Measurements from ENCODE around the gene TBC1D14.

TBC1D14 gene

GRCh38 chr4:6999172-7000086 lies 89.8 kb downstream of the TBC1D14 start:
- Histone ChIP-seq H3K4me3 (ENCODE audit: low read depth, low read length) (no peak overlapping the region), H3K27ac (no peak overlapping the region), H3K27me3 (replicated peaks) (no peaks in the 10 kb centered on the region), H3K36me3 (replicated peaks) (peaks cover 46% of the 10 kb centered on the region)
- DNase-seq: no peak
- in situ Hi-C loops (cut with HindIII; ENCODE audit: low pct_ligation_motif_present, low sequenced_read_pairs): no loop called here
- no peak for TF ChIP-seq CTCF (IDR thresholded peaks at IDR 0.05; ENCODE audit: low read depth, low read length, missing control alignments)

GRCh38 chr4:7000421-7001176 lies 91.0 kb downstream of the TBC1D14 start:
- H3K27ac ChIP-seq: no peak overlapping the region

GRCh38 chr4:7001271-7001670 lies 91.6 kb downstream of the TBC1D14 start:
- Histone ChIP-seq H3K4me3 (ENCODE audit: low read depth, low read length) (no peak overlapping the region), H3K27ac (no peak overlapping the region), H3K27me3 (replicated peaks) (no peaks in the 10 kb centered on the region), H3K36me3 (replicated peaks) (peaks cover 54% of the 10 kb centered on the region)
- in situ Hi-C loops (cut with HindIII; ENCODE audit: low pct_ligation_motif_present, low sequenced_read_pairs): no loop called here
- no peak for TF ChIP-seq CTCF (IDR thresholded peaks at IDR 0.05; ENCODE audit: low read depth, low read length, missing control alignments)
- DNase-seq: no peak

More at GRCh38 chr4:7000421-7001176, 91.0 kb downstream of the TBC1D14 start:
- no peak for DNase-seq
- no peak for TF ChIP-seq CTCF (IDR thresholded peaks at IDR 0.05; ENCODE audit: low read depth, low read length, missing control alignments)
- in situ Hi-C loops (cut with HindIII; ENCODE audit: low pct_ligation_motif_present, low sequenced_read_pairs): no loop called here
- Histone ChIP-seq H3K27me3 (replicated peaks) (no peaks in the 10 kb centered on the region), H3K4me3 (ENCODE audit: low read depth, low read length) (no peak overlapping the region), H3K36me3 (replicated peaks) (peaks cover 50% of the 10 kb centered on the region)

GRCh38 chr4:7002336-7002735 lies 92.7 kb downstream of the TBC1D14 start:
- H3K27me3 ChIP-seq (replicated peaks): no peaks in the 10 kb centered on the region
- TF ChIP-seq CTCF (IDR thresholded peaks at IDR 0.05; ENCODE audit: low read depth, low read length, missing control alignments): no peak
- H3K4me3 ChIP-seq (ENCODE audit: low read depth, low read length): no peak overlapping the region
- in situ Hi-C loops (cut with HindIII; ENCODE audit: low pct_ligation_motif_present, low sequenced_read_pairs): no loop called here
- DNase-seq: no peak
- peaks cover 50% of the 10 kb centered on the region for H3K36me3 ChIP-seq (replicated peaks)
- H3K27ac ChIP-seq: no peak overlapping the region

- H3K36me3 ChIP-seq (replicated peaks): peaks cover 47% of the 10 kb centered on the region
- TF ChIP-seq CTCF (IDR thresholded peaks at IDR 0.05; ENCODE audit: low read depth, low read length, missing control alignments): no peak
- in situ Hi-C loops (cut with HindIII; ENCODE audit: low pct_ligation_motif_present, low sequenced_read_pairs): no loop called here
- no peak for DNase-seq
- H3K4me3 ChIP-seq (ENCODE audit: low read depth, low read length): no peak overlapping the region
- H3K27ac ChIP-seq: no peak overlapping the region
- H3K27me3 ChIP-seq (replicated peaks): no peaks in the 10 kb centered on the region
Measured at GRCh38 chr4:7003176-7003878, 93.7 kb downstream of the TBC1D14 start.
